ENCODE data around the gene WT1. TPM values are rescaled to one million over a fixed set of nuclear protein-coding genes. Genes with fewer than 3 reads are reported as not detected.

Gene WT1
- total and polyA plus RNA-seq, 8 donors = 0.13 to 3.6 (median 1.5) TPM

- DNase-seq (no peak), ATAC-seq (no peak)
- intact Hi-C loops (cut with DNase I) = no loop called here
- TF ChIP-seq, protein P1, sequence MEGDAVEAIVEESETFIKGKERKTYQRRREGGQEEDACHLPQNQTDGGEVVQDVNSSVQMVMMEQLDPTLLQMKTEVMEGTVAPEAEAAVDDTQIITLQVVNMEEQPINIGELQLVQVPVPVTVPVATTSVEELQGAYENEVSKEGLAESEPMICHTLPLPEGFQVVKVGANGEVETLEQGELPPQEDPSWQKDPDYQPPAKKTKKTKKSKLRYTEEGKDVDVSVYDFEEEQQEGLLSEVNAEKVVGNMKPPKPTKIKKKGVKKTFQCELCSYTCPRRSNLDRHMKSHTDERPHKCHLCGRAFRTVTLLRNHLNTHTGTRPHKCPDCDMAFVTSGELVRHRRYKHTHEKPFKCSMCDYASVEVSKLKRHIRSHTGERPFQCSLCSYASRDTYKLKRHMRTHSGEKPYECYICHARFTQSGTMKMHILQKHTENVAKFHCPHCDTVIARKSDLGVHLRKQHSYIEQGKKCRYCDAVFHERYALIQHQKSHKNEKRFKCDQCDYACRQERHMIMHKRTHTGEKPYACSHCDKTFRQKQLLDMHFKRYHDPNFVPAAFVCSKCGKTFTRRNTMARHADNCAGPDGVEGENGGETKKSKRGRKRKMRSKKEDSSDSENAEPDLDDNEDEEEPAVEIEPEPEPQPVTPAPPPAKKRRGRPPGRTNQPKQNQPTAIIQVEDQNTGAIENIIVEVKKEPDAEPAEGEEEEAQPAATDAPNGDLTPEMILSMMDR (IDR thresholded peaks at IDR 0.05) = no peak
- H3K4me1 ChIP-seq = no peaks in the 10 kb centered on the region
- H3K27ac ChIP-seq = no peak overlapping the region
- peaks cover 0 to 12% of the 10 kb centered on the region in 2 donors for H3K27me3 ChIP-seq
- H3K4me3 ChIP-seq = no peak overlapping the region
- H3K9me3 ChIP-seq = no peaks in the 10 kb centered on the region
- H3K36me3 ChIP-seq = no peaks in the 10 kb centered on the region
Measured at GRCh38 chr11:32405592-32405991, 29.7 kb downstream of the WT1 start.

- no peaks in the 10 kb centered on the region for H3K4me1 ChIP-seq
- no peaks in the 10 kb centered on the region for H3K36me3 ChIP-seq
- TF ChIP-seq, protein P1 (IDR thresholded peaks at IDR 0.05) = no peak
- H3K9me3 ChIP-seq = no peaks in the 10 kb centered on the region
- H3K4me3 ChIP-seq = no peak overlapping the region
- intact Hi-C loops (cut with DNase I) = no loop called here
- H3K27ac ChIP-seq = no peak overlapping the region
- DNase-seq (no peak), ATAC-seq (no peak)
- H3K27me3 ChIP-seq = peaks cover 0 to 28% of the 10 kb centered on the region in 2 donors
Measured at GRCh38 chr11:32402836-32403235, 32.5 kb downstream of the WT1 start.

DNA sequence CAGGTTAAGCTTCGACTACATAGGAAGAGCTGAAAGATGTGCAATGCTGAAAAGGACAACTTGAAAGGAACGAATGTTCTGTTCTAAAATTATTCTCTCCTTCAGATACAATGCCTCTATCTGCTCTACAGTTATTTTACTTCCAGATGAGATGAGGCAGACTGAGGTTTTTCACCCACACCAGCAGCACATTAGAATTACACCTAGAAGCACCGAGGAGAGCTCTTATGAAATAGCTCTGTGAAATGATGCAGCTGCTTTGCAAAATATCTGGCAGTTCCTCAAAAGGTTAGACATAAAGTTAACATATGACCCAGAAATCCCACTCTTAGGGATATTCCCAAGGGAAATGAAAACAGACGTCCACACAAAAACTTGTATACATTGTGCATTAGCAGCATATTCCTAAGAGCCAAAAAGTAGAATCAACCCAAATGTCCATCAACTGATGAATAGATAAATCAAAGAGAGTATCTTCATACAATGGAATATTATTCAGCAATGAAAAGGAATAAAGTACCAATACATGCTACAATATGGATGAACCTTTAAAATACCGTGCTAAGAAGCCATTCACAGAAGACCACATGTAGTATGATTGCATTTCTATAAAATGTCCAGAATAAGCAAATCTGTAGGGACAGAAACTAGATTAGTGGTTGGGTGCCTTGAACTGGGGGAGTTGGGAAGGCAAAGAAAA, 34.5 kb downstream of the WT1 start:
- peaks cover 0 to 26% of the 10 kb centered on the region in 2 donors for H3K27me3 ChIP-seq
- no peak overlapping the region for H3K4me3 ChIP-seq
- H3K4me1 ChIP-seq = no peaks in the 10 kb centered on the region
- no peak overlapping the region for H3K27ac ChIP-seq
- TF ChIP-seq, protein P1 (IDR thresholded peaks at IDR 0.05) = no peak
- no peaks in the 10 kb centered on the region for H3K36me3 ChIP-seq
- H3K9me3 ChIP-seq = no peaks in the 10 kb centered on the region
- DNase-seq (no peak), ATAC-seq (no peak)
- intact Hi-C loops (cut with DNase I) = no loop called here

DNA sequence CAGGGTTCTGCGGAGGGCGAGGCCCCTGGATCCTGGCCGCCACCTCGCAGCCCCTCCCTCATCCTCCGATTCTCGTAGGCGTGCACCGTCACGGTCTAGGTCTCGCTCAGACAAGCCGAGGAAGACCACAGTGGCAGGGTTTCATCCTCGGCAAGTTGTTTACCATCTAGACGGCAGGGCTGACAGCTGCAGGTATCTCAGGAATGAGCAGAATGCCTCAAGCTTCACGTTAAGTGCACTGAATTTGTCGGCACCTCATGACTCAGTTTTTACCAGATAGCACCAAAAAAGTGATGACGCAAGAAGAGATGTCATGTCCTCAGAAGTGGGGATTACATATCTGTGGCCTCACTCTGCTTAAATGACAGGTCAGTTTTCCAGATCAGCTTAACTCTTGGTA, 35.1 kb downstream of the WT1 start:
- Histone ChIP-seq H3K4me1 (no peaks in the 10 kb centered on the region), H3K9me3 (no peaks in the 10 kb centered on the region), H3K27ac (no peak overlapping the region), H3K27me3 (peaks cover 0 to 26% of the 10 kb centered on the region in 2 donors), H3K4me3 (no peak overlapping the region), H3K36me3 (no peaks in the 10 kb centered on the region)
- intact Hi-C loops (cut with DNase I) = no loop called here
- DNase-seq (no peak), ATAC-seq (no peak)
- TF ChIP-seq, protein P1 (IDR thresholded peaks at IDR 0.05) = no peak

GRCh38 chr11:32396991-32397390, 38.3 kb downstream of the WT1 start:
- intact Hi-C loops (cut with DNase I) = no loop called here
- no peak for ATAC-seq
- H3K4me1 ChIP-seq = no peaks in the 10 kb centered on the region

More at GRCh38 chr11:32396991-32397390, 38.3 kb downstream of the WT1 start:
- Histone ChIP-seq H3K27me3 (peaks cover 0 to 26% of the 10 kb centered on the region in 2 donors), H3K36me3 (no peaks in the 10 kb centered on the region), H3K9me3 (no peaks in the 10 kb centered on the region), H3K4me3 (no peak overlapping the region), H3K27ac (no peak overlapping the region)
- DNase-seq = no peak
- TF ChIP-seq, protein P1 (IDR thresholded peaks at IDR 0.05) = no peak
